ENCODE results near the gene FADS3.
A peak's percentile ranks its signal among the peaks of the same experiment; 100 is the strongest.

The FADS3 gene

GRCh38 chr11:61839742-61840141 lies 51.6 kb downstream of the FADS3 start:
- DNase-seq (ENCODE audit: low read depth in 2 of 2, low spot score in 1 of 2): no peak

GRCh38 chr11:61838921-61839320 lies 52.4 kb downstream of the FADS3 start:
- DNase-seq (ENCODE audit: low read depth in 2 of 2, low spot score in 1 of 2): no peak

GRCh38 chr11:61838501-61838900 lies 52.8 kb downstream of the FADS3 start:
- DNase-seq (ENCODE audit: low read depth in 2 of 2, low spot score in 1 of 2): no peak

GRCh38 chr11:61837411-61838005 lies 53.8 kb downstream of the FADS3 start:
- no peak for DNase-seq (ENCODE audit: low read depth in 2 of 2, low spot score in 1 of 2)

GRCh38 chr11:61836193-61836592 lies 55.2 kb downstream of the FADS3 start:
- no peak for DNase-seq (ENCODE audit: low read depth in 2 of 2, low spot score in 1 of 2)

GRCh38 chr11:61834278-61835048 lies 56.9 kb downstream of the FADS3 start:
- peak in 1 of 2 donors; percentile 22 for DNase-seq (ENCODE audit: low read depth in 2 of 2, low spot score in 1 of 2)

- DNase-seq (ENCODE audit: low read depth in 2 of 2, low spot score in 1 of 2): no peak
These were observed 57.4 kb downstream of the FADS3 start for GRCh38 chr11:61833926-61834277.

GRCh38 chr11:61833471-61833870 lies 57.9 kb downstream of the FADS3 start:
- DNase-seq (ENCODE audit: low read depth in 2 of 2, low spot score in 1 of 2): no peak

GRCh38 chr11:61832754-61833153 lies 58.6 kb downstream of the FADS3 start:
- no peak for DNase-seq (ENCODE audit: low read depth in 2 of 2, low spot score in 1 of 2)

GRCh38 chr11:61832207-61832606 lies 59.1 kb downstream of the FADS3 start:
- no peak for DNase-seq (ENCODE audit: low read depth in 2 of 2, low spot score in 1 of 2)

- DNase-seq (ENCODE audit: low read depth in 2 of 2, low spot score in 1 of 2): no peak
These were observed 60.9 kb downstream of the FADS3 start for GRCh38 chr11:61830237-61831105.

GRCh38 chr11:61829806-61830205 lies 61.5 kb downstream of the FADS3 start:
- DNase-seq (ENCODE audit: low read depth in 2 of 2, low spot score in 1 of 2): no peak

GRCh38 chr11:61828629-61829407 lies 62.5 kb downstream of the FADS3 start:
- no peak for DNase-seq (ENCODE audit: low read depth in 2 of 2, low spot score in 1 of 2)

GRCh38 chr11:61828379-61828628 lies 63.0 kb downstream of the FADS3 start:
- DNase-seq (ENCODE audit: low read depth in 2 of 2, low spot score in 1 of 2): no peak

GRCh38 chr11:61827571-61828378 lies 63.6 kb downstream of the FADS3 start, which contains the start of gene FADS2:
FADS2 (plus strand) TSS chr11:61828300; CDS start chr11:61828391, 91 bp downstream.
- peak; percentile 19 to 41 for DNase-seq (ENCODE audit: low read depth in 2 of 2, low spot score in 1 of 2)

GRCh38 chr11:61826930-61827570 lies 64.3 kb downstream of the FADS3 start:
- DNase-seq (ENCODE audit: low read depth in 2 of 2, low spot score in 1 of 2): no peak
